Astrocyte of the hippocampus (primary cell): ENCODE results near the gene SYNPO2L.
"Not testable (repeated sequence)": the region's sequence is repeated elsewhere in the genome, so short reads cannot be mapped to it uniquely, and the experiment has no call there.

Experiments
- DNase-seq: peaks from one replicate; pipeline ENCODE4 v3.0.0; 2011; ENCODE audit warnings: low read depth, low spot score

Gene SYNPO2L

GRCh38 chr10:73648975-73649829 lies 6.6 kb downstream of the SYNPO2L start:
- DNase-seq: peak; percentile 29

GRCh38 chr10:73647875-73648651 lies 7.8 kb downstream of the SYNPO2L start:
- DNase-seq: peak; percentile 14

DNA sequence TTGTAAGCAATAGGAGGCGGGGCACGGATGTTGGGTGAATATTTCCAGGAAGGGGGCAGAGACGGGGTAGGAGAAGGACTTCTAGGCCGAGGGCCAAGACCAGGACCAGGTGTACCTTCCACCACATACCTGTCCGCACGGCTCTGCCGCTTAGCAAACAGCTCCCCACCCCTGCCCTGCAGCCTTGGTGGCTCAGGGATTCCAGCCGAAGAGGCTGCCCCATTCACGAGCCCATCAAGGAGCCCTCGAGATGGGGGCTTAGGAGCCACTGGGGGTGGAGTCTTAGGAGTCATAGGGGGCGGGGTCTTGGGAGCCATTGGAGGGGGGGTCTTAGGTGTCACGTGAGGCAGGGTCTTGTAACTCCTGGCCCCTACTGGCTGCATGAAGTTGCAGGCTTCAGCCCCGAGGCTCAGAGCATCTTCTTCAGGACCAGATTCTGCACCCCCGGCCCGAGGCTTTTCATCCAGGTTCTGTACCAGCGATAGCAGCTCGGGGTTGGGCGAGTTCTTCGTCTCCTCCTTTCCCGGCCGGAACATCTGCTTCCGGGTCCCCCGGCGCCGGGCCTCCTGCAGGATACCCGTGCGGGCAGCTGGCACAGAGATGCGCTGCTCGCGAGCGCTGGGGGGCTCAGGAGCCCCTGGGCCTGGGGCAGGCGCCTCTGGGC lies 8.5 kb downstream of the SYNPO2L start:
- peak; percentile 57 for DNase-seq

DNA sequence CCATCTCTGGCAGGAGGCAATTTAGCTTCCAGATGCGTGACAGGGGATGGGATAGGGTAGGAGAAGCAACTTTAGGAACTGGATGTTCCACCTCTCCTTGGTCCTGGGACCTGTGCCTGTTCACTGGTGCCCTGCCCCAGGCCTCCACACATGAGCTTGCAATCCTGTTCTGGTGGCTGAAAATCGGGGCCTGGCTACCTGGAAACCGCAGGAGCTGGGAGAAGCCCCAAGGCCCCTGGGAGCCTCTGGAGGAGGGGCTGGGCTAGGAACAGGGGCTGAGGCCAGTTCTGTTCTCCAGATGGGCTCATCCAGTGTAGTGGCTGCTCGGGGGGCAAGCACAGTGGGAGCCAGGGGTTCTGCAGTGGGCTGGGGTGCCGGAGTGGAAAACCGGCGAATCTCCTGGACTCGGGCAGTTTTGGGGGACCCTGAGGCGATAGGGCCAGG lies 9.2 kb downstream of the SYNPO2L start:
- no peak for DNase-seq

- DNase-seq: no peak
Observed at GRCh38 chr10:73645251-73645650, 10.6 kb downstream of the SYNPO2L start.

DNA sequence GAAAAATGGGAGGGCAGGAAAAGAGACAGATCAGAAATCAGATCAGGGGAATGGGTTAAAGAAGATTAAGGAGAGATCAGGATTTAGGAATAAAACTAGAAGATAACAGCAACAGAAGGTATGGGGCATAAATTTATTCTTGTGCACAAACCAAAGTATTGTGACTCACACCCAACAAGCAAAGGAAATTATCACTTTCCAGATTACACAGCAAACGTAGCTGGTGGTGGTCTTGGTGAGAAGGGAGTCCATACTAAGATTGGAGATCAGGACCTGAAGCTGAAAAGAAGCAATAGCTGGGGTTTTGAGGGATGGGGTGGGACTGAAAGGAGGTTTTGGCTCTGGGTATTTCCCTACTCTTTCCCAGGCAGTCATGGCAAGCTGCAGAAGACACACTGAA lies 11.1 kb downstream of the SYNPO2L start:
- DNase-seq: no peak

DNA sequence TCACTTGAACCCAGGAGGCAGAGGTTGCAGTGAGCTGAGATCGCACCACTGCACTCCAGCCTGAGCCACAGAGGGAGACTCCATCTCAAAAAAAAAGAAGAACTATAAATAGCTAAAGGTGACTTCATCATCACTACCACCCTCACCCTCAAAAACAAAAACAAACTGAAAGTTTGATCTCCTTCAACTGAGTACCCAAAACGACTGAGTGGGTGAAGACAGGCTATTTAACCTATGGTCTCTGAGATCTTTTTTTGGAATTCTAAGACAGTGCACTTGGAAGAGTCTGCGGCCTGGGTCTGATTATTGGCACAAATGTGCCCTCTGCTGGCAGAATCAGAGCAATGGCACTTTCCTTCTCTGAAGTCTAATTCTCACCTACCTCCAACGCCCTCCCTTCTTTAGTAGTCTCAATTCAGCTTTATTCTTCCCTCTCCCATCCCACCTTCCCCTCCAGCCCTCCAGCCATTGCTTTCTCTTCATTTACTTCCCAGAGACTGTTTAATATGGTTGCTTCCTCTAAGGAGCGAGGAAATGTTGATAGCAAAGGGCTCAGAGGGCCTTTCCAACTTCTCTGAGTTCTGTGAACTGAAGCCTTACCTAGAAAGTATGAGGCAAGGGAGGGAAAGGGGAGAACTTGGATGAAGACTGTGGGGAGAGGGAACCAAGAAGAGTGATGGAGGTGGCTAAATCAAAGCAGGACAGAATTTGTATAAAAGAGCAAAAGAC lies 11.7 kb downstream of the SYNPO2L start:
- peak; percentile 81 for DNase-seq

DNA sequence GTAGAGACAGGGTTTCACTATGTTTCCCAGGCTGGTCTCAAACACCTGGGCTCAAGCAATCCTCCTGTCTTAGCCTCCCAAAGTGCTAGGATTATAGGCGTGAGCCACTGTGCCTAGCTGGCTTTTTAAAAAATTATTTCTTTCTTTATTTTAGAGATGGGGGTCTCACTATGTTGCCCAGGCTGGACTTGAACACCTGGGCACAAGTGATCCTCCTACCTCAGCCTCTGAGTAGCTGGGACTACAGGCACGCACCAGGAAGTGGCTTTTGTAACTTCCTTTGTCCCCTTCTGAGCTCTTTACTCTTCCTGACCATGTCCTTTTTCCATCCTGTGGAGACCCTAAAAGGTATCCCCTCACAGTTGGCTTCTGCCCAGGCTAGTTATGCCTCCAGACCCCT lies 12.5 kb downstream of the SYNPO2L start:
- DNase-seq: no peak

GRCh38 chr10:73641328-73642060 lies 14.3 kb downstream of the SYNPO2L start, which contains the start of gene MYOZ1:
TSS of gene MYOZ1 (minus strand) at chr10:73641474. CDS start at chr10:73640017, 1,457 bp downstream.
- DNase-seq: peak; percentile 7

- no peak for DNase-seq
Observed at GRCh38 chr10:73639286-73639685, 16.5 kb downstream of the SYNPO2L start.

DNA sequence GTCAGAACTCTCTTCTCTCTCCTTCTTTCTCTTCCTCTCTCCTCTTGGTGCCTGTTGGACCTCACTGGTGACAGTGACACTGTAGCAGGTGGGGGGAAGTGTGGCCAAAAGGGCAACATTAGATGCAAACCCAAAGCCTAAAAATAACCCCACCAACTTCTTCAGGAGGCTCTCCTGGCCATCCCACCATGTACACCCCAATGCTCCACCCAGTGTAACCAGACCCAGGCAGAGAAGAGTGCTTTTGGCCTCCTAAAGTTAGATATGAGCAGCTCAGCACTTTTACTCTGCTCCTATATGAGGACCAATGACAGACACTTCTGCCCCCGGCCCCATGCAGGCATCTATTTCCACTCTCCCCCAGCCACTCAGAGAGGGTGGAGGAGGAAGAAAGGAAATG lies 20.0 kb downstream of the SYNPO2L start:
- no peak for DNase-seq

DNA sequence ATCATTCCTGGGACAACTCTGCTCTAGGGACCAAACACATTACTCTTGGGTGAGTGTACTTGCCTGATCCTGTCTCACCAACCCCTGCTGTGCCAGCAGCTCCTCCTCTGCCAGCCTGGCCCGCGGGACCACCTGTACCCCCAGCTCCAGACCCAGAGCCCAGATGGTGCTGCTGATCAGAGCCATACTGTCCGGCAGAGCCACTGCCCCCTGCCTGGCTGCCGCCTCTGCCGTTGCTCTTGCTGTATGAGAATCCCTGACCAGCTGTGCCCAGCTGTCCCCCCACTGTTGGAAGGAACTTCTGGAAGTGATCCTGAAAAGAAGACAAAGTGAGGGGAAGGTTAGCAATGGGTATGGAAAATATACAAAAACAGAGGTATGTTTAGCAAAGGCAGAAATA lies 21.4 kb downstream of the SYNPO2L start:
- DNase-seq: no peak

- DNase-seq: no peak
Observed at GRCh38 chr10:73629165-73629564, 26.7 kb downstream of the SYNPO2L start.

GRCh38 chr10:73628405-73628804 lies 27.4 kb downstream of the SYNPO2L start:
- DNase-seq: no peak

GRCh38 chr10:73627300-73627699 lies 28.5 kb downstream of the SYNPO2L start:
- no peak for DNase-seq

DNA sequence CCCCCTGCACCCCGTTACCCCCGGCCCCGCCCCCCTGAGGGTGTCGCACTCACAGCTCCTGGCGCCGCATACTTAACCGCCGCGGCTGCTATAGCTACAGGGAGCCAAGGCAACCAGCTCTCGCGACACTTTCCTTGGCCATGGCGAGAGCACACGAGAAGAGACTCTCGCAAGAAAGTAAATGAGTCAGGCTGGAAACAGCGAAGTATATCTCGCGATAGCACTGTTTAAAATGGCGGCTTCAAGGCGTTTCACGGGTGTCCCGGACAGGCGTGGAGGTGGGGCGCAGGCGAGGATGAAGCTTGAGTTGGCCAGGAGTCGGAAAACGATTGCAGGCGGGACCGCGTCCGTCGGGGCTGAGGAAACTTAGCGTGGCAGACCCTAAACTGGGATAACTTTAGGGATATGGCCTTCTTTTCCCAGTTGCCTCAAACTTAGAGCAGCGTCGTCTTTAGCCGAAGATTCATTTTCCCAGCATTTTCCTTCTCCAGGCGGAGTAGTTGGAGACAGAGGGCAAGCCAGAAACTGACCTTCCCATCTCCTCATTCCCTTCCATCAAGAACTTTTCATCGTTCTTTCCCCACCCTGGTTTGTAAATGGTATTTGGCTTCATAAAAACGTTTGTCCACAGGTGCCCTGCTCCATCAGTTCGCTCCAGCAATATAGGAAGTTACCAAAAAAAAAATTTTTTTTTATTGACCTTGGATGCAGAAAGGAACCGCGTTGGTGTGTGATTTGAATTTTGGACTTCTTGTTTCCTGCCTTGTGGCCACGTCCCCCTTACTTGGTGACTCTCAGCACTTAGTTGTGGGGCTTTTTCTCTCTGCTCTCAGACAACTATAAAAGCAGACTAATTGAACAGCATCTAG lies 29.7 kb downstream of the SYNPO2L start:
- DNase-seq: peak; percentile 99

DNA sequence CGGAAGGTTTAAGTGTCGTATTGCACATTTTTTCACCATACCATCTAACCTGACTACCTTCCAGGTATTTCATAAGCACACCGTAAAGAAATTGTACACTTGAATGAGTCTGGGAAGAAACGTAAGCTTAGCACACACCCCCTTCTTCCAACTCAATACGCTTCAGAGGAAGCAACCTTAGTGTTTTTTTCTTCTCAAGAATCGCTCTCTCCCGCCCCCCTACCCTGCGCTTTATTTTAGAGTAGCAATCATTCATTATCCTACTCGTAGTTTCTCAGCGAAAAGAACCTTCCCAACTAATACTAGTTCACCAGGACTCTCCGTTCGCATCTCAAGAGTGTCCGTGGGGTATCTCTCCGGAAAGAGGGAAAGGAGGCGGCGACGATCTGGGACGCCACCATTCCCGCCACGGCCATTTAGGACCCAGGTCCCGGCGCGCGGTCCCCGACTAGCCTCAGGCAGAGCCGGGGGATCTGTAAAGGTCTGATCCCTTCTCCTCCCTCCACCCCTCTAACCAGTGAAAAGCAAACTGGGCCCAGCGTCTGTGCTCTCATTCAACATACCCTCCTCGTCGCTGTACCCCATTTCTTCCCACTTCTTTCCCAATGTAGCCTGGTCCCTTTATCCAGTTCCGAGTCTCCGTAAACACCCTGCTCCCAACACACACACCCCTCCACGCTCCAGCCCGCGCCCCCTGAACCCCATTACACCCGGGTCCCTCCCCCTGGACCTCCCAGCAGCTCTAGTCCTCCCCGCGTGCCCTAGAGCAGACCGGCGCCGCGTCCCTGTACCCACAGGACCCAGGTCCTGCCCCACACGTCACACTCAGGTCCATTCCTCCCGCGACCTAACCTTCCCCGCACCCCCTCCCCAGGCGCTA lies 30.6 kb downstream of the SYNPO2L start:
- DNase-seq: peak; percentile 50

GRCh38 chr10:73623056-73623455 lies 32.8 kb downstream of the SYNPO2L start:
- DNase-seq: no peak

DNA sequence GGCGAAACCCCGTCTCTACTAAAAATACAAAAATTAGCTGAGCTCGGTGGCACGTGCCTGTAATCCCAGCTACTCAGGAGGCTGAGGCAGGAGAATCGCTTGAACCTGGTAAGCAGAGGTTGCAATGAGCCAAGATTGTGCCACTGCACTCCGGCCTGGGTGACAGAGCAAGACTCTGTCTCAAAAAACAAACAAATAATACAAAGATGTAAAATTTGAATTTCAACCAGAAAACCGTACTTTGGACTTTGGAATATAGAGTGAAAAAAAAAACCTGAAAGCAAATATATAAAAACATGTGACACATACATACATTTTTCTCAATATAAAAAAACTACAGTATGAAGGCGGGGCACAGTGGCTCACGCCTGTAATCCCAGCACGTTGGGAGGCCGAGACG lies 34.9 kb downstream of the SYNPO2L start:
- not testable (repeated sequence) for DNase-seq
